ENCODE data around the gene ADRA2C.

ADRA2C gene

GRCh38 chr4:3816256-3816825 is 50.2 kb downstream of the ADRA2C start:
- Histone ChIP-seq H3K4me2 (ENCODE audit: low read length, poor library complexity, severe bottlenecking) (no peak overlapping the region), H2BK15ac (ENCODE audit: low read depth, poor library complexity, severe bottlenecking) (no peak overlapping the region), H3K4me3 (ENCODE audit: insufficient read depth in 1 of 2, low read depth in 1 of 2, low read length in 2 of 2) (no peak overlapping the region), H3K9ac (ENCODE audit: low read length) (no peak overlapping the region), H2AK5ac (ENCODE audit: low read length, severe bottlenecking) (no peak overlapping the region), H4K91ac (ENCODE audit: low read length) (no peak overlapping the region), H3K9me3 (ENCODE audit: control insufficient read depth, low read length) (no peaks in the 10 kb centered on the region), H3K4ac (ENCODE audit: low read depth in 1 of 2, low read length in 2 of 2) (no peak overlapping the region), H3K27ac (ENCODE audit: low read length, poor library complexity, severe bottlenecking) (no peak overlapping the region), H3K36me3 (ENCODE audit: control insufficient read depth in 1 of 2, insufficient read depth in 2 of 2, low read depth in 1 of 2, low read length in 2 of 2) (no peaks in the 10 kb centered on the region), H4K8ac (ENCODE audit: low read length) (no peak overlapping the region), H3K23ac (ENCODE audit: low read length in 2 of 2) (no peak overlapping the region), H3K27me3 (ENCODE audit: control insufficient read depth in 1 of 2, insufficient read depth in 1 of 2, low read length in 2 of 2) (peaks cover under 1 to 37% of the 10 kb centered on the region in 2 experiments), H2BK5ac (ENCODE audit: low read depth, low read length, poor library complexity, severe bottlenecking) (no peak overlapping the region), H3K14ac (ENCODE audit: low read length in 2 of 2) (no peak overlapping the region), H2BK120ac (ENCODE audit: low read depth, low read length) (no peak overlapping the region), H3K79me1 (replicated peaks; ENCODE audit: low read length, poor library complexity, severe bottlenecking) (no peaks in the 10 kb centered on the region), H3K18ac (ENCODE audit: low read depth in 1 of 2, low read length in 2 of 2) (no peak overlapping the region), H2AFZ (ENCODE audit: low read depth, low read length) (no peak overlapping the region), H3K4me1 (ENCODE audit: control insufficient read depth, insufficient read depth, low read depth, low read length) (no peaks in the 10 kb centered on the region), H2BK12ac (ENCODE audit: low read length in 2 of 2) (no peak overlapping the region)
- no peak for DNase-seq
- 64% methylated on average over 8 of the region's 8 CpGs for WGBS

GRCh38 chr4:3816983-3817960 is 51.1 kb downstream of the ADRA2C start:
- DNase-seq = no peak
- Histone ChIP-seq H3K9me3 (ENCODE audit: control insufficient read depth, low read length) (no peaks in the 10 kb centered on the region), H3K27ac (ENCODE audit: low read length, poor library complexity, severe bottlenecking) (no peak overlapping the region), H3K23ac (ENCODE audit: low read length in 2 of 2) (no peak overlapping the region), H3K36me3 (ENCODE audit: control insufficient read depth in 1 of 2, insufficient read depth in 2 of 2, low read depth in 1 of 2, low read length in 2 of 2) (no peaks in the 10 kb centered on the region), H2BK15ac (ENCODE audit: low read depth, poor library complexity, severe bottlenecking) (no peak overlapping the region), H3K14ac (ENCODE audit: low read length in 2 of 2) (no peak overlapping the region), H3K18ac (ENCODE audit: low read depth in 1 of 2, low read length in 2 of 2) (no peak overlapping the region), H4K8ac (ENCODE audit: low read length) (no peak overlapping the region), H2AK5ac (ENCODE audit: low read length, severe bottlenecking) (no peak overlapping the region), H3K4me3 (ENCODE audit: insufficient read depth in 1 of 2, low read depth in 1 of 2, low read length in 2 of 2) (no peak overlapping the region), H3K4ac (ENCODE audit: low read depth in 1 of 2, low read length in 2 of 2) (no peak overlapping the region), H3K27me3 (ENCODE audit: control insufficient read depth in 1 of 2, insufficient read depth in 1 of 2, low read length in 2 of 2) (peaks cover 10 to 42% of the 10 kb centered on the region in 2 experiments), H3K4me1 (ENCODE audit: control insufficient read depth, insufficient read depth, low read depth, low read length) (peaks cover 3% of the 10 kb centered on the region), H2BK5ac (ENCODE audit: low read depth, low read length, poor library complexity, severe bottlenecking) (no peak overlapping the region), H3K79me1 (replicated peaks; ENCODE audit: low read length, poor library complexity, severe bottlenecking) (no peaks in the 10 kb centered on the region), H3K9ac (ENCODE audit: low read length) (no peak overlapping the region), H2BK120ac (ENCODE audit: low read depth, low read length) (no peak overlapping the region), H2BK12ac (ENCODE audit: low read length in 2 of 2) (no peak overlapping the region), H4K91ac (ENCODE audit: low read length) (no peak overlapping the region), H2AFZ (ENCODE audit: low read depth, low read length) (no peak overlapping the region), H3K4me2 (ENCODE audit: low read length, poor library complexity, severe bottlenecking) (no peak overlapping the region)
- 69% methylated on average over 11 of the region's 12 CpGs for WGBS

Data from mesenchymal stem cell (in vitro differentiated cells and primary cell).